ENCODE measurements around the gene TCEANC.

Gene TCEANC

DNA sequence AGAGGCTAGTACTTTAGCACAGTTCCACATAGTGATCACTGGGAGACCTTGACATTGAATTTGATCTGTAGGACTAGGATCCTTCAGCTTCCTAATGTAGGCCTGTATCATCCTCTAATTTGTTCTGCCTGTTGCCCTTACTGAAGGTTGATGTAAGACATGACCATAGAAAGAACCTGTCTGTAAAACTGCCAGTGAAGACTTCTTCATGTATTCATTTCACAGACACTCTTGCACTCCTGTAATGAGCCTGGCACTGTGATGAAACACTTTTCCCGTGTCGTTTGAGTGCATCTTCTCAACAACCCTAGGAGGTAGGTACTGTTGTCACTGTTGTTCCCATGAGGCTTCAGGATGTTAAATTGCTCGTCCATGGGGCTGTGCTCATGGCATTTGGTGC is 50.6 kb downstream of the TCEANC start:
- H3K27ac ChIP-seq (ENCODE audit: low read depth, low read length), result no peak overlapping the region
- no peaks in the 10 kb centered on the region for H3K27me3 ChIP-seq (ENCODE audit: insufficient read depth, low read length)
- 89% methylated on average over 3 of the region's 3 CpGs for WGBS
- no peaks in the 10 kb centered on the region for H3K9me3 ChIP-seq (ENCODE audit: insufficient read depth, low read depth, low read length)
- H3K36me3 ChIP-seq (ENCODE audit: insufficient read depth, low read length), result peaks cover 5% of the 10 kb centered on the region; the same call in 1 of the 2 replicates
- H3K9ac ChIP-seq (ENCODE audit: low read depth, low read length), result no peak overlapping the region
- H3K4me3 ChIP-seq (ENCODE audit: low read length), result no peak overlapping the region
- H3K4me1 ChIP-seq (ENCODE audit: insufficient read depth, low read length), result peaks cover 3% of the 10 kb centered on the region; the same call in 1 of the 2 replicates

- no peak overlapping the region for H3K9ac ChIP-seq (ENCODE audit: low read depth, low read length)
- no peaks in the 10 kb centered on the region for H3K9me3 ChIP-seq (ENCODE audit: insufficient read depth, low read depth, low read length)
- 95% methylated on average over 3 of the region's 4 CpGs for WGBS
- H3K4me1 ChIP-seq (ENCODE audit: insufficient read depth, low read length), result no peaks in the 10 kb centered on the region
- no peak overlapping the region for H3K4me3 ChIP-seq (ENCODE audit: low read length)
- peaks cover 46% of the 10 kb centered on the region for H3K36me3 ChIP-seq (ENCODE audit: insufficient read depth, low read length)
- no peak overlapping the region for H3K27ac ChIP-seq (ENCODE audit: low read depth, low read length)
- H3K27me3 ChIP-seq (ENCODE audit: insufficient read depth, low read length), result no peaks in the 10 kb centered on the region
Observed at GRCh38 chrX:13711141-13711540, 58.2 kb downstream of the TCEANC start.

All from HUES64 (cell line).